GM21576 (cell line): ENCODE measurements around the gene TGFBR3L.
"Not testable (repeated sequence)": the region's sequence is repeated elsewhere in the genome, so short reads cannot be mapped to it uniquely, and the experiment has no call there.

Source experiments
- ATAC-seq: cut with Tn5 transposase; IDR thresholded peaks from one replicate; pipeline ENCODE4 v1.9.1; 2021; ENCODE audit warnings: mild to moderate bottlenecking, moderate library complexity; ENCODE audit not compliant: unreplicated experiment

TGFBR3L gene

DNA sequence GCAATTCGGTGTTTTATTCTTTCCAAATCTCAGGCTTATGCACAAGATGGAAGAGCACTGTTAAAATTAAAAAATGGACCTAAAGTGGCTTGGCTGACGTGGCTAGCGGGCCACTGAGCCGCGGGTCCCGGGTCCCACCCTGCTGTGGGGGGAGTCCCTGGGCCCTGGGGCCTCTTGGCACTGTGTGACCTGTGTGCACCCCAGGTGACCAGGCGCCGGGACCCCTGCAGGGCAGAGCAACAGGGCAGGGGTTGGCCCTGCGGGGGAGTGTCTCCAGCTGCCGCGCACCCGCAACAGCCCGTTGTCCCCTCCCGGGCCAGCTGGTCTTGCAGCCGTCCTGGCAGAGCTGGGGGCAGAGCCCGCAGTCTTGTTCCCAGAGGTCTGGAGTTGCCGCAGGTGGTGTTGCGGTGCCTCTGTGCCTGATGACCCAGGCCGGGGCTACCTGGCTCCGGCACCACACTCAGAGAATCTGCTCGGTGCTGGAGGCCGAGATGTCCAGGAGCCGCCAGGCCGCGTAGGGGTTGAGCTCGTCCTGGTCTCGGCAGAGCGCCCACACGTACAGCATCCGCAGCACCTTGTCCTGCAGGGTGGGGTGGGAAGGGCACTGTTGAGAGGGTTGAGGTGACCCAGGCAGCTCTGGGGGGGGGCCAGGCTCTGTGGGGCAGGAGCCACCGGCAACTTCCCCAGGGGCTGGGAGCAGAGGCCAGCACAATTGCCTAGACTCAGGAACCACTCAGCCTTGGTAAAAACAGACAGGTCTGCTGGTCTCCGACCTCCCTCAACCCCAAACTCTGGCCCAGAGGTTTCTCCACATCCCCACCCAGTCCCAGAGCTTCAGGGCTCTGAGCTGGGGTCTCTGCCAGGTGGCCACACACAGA lies 12.3 kb downstream of the TGFBR3L start:
- ATAC-seq: no peak

DNA sequence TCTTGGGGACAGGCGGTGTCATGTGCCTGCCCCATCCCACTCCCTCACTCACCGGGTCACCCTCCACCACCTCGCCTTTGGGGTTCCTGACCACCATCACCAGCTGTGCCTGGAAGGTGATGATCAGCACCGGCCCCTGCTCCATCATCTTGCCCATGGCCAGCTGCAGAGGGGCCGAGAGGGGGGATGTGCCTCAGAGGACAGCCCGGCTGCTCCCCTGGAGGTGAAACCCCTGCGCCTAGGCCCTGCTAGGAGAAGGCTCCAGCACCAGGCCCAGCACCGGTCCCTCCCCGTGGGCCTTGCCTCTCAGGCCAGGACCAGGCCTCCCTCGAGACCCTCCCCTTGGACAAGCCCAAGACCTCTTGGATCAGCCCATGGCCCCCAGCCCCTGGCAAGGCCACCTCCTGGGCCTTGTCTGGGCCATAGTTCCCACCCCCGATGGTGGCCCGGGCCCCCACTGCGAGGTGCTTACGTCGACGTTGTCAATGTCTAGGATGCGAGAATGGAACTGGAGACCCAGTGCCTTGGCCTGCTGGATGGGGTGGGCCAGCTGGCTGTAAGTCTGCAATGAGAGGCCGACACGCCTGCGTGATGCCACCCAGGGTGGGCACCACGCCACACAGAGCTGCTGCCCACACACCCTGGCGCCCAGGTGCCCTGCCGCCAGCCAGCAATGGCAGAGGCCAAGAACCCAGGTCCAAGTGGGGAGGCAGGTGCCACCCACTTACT lies 13.1 kb downstream of the TGFBR3L start:
- ATAC-seq: no peak

DNA sequence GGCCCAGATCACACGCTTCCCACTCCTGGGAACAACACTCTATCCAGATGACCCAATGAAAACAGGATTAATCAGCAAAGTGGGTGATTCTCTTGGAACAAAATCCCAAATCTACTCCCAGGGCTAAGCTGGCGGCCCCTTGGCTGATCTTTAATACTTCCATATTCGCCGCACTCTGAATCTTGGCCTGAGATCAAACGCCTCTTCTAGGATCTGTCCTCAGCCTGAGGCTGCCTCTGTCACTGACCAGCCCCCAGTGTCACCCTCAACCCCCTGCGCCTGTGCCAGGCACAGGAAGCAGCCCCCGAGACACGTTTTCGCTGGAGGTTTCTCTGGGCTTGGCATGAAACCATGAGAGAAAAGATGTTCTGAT lies 13.7 kb downstream of the TGFBR3L start:
- ATAC-seq: no peak

DNA sequence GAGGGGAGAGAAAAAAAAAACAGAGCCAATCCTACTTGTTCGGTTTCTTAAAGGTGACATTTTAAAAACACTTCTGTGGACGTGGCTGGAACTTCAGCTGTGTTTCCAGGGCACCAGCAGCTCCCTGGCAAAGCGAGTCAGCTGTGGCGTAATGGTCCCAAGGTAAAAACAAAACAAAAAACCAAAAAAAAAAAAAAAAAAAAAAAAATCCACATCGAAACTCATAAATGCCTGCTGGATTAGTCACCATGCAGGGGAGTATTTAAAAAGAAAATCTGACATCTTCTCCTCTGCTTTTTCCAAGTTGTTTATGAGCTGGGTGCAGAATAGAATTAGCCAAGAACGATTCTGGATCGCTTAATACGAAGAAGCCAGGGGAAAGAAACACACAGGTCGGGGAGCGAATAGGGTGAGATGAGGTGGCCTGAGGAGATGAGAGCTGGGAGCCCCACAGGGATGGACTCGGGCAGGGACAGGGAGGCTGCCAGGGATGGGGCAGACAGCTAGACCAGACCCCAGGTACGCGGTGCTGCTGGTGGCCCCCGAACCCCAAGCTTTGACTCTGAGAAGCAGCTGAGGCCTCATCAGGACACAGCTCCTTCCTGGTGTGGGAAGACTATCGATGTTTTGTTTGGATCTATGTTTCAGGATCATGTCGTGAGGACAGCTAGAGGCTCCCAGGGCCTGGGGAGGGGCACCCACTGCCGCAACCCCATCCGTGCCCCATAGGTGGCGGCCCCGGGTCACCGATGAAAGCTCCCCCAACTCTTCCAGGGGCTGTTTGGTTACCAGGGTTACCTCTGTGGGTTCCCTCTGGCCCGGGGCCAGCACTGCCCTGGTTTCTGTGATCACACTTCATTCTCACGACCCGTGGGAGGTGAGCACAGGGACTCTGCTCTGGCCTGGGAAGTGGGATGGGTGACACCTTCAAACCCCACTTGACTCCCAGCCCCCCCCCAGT lies 14.4 kb downstream of the TGFBR3L start:
- no peak for ATAC-seq

DNA sequence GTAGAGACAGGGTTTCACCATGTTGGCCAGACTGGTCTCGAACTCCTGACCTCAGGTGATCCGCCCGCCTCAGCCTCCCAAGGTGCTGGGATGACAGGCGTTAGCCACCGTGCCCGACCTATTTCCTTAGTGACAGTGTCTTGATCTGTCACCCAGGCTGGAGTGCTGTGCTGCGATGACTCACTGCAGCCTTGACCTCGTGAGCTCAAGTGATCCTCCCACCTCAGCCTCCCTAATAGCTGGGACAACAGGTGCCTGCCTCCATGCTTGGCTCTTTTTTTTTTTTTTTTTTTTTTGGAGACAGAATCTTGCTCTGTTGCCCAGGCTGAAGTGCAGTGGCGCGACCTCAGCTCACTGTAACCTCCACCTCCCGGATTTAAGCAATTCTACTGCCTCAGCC lies 15.4 kb downstream of the TGFBR3L start:
- not testable (repeated sequence) for ATAC-seq

DNA sequence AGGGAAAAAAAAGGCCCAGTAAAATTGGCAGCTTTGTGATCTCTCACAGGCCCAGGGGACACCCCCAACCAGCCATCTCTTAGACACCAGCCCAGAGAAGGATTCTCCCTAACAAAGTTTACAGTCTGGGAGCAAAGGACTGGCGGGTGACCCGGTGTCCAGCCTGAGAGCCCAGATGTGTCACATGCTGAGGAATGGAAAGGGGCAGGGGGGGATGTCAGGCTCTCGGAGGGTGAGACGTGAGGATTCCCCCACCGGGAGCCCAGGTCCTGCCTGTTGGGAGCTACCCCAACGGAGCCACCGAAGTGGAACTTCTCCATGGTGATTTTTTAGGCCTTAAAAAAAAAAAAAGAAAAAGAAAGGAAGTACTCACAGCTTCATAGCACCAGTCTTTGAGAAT lies 16.1 kb downstream of the TGFBR3L start:
- ATAC-seq: no peak

DNA sequence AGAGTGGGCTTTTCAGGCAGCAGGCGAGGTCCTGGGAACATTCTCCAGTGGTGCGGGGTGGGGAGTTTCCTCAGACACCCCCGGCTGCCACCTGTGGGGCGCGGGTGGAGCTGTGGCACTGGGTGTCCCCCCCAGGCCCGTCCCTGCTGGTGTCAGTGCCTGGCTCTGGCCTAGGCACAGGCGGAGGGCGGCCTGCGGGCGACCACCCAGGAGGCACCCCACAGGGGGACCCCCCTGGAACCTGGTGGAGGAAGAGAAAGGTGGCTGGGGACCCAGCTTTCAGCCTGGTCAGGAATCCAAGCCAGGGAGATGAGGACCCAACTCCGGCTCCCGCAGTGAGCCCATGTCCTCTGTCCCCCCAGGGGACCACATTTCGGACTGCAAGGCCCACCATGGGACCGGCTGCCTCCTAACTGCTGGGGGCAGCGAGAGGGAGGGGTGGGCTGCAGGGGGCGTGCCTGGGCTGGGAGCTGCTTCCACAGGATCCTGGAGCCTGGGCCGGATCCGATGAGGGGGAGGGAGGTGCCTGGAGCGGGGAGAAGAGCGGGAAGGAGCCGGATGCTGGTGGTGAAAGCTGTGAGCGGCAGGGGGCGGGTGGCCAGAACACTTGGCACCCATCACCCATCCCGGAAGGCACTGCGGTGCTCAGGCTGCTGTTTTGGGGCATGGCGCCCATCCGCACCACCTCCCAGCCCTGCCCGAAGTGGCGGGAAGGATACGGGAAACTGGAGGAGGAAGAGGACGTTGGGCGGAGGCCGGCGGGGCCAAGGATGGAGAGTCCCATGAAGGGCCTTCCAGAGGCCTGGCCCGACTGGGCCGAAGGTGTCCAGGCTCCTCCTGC lies 16.8 kb downstream of the TGFBR3L start:
- ATAC-seq: no peak

DNA sequence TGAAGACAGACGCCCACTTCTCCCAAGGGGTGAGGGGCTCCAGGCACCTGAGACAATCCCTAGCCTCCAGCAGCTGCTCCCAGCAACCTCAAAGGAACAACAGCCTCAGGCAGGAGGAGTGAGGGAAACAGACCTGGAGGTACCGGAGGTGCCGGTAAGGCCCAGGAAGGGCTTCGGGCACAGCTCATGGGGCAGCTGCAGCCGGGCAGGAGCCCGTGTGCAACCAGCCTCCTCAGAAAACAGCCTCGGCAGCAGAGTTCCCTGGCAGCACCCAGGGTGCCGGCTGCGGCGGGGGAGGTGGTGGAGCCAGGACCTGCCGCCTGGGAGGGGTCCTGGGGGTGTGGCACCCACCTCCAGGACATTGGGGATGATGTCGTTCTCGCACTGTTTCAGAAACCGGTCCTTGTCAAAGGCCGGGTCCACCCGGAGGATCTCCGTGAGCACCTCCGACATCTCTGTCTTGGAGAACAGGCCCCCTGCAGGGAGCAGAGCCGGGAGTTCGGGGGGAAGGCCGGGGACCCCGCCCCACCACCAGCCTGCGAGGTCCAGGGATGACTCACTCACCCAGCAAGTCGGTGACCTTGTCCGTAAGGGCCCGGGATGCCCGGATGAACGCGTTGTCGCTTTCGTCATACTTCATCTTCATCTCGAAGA lies 17.8 kb downstream of the TGFBR3L start:
- ATAC-seq: no peak

DNA sequence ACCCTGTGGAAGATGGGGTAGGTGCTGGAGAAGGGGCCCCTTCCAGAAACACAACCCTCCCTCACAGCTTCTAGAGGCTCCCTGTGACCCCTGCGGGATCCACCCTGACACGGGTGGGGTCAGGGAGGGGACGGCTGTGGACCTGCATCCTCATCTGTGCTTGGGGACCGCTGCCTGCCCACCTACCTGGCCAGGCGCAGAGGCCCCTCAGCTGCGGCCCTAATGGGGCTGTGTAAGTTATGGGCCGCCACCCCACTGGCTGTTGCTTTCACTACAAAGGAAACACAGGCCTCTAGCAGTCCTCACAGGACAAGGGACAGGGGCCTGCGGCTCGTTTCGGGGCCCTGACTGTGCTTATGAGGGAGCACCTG lies 18.3 kb downstream of the TGFBR3L start:
- no peak for ATAC-seq

DNA sequence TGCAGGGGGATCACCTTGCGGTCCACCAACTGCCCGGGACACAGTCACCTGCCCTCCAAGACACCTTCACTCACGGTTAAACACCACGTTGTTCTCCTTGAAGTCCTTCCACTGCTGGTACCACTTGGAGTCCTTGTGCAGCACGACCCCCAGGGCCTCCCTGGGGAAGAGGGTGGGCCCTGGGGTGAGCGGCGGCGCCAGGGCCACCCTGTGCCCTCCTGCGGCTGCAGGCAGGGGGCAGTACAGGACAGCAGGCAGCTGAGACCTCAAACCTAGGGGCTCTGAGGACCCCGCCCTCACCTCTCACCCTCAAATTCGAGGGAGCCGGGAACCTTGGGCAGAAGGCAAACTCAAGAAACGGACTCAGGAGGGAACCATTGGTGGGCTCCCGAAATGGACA lies 18.8 kb downstream of the TGFBR3L start:
- no peak for ATAC-seq

DNA sequence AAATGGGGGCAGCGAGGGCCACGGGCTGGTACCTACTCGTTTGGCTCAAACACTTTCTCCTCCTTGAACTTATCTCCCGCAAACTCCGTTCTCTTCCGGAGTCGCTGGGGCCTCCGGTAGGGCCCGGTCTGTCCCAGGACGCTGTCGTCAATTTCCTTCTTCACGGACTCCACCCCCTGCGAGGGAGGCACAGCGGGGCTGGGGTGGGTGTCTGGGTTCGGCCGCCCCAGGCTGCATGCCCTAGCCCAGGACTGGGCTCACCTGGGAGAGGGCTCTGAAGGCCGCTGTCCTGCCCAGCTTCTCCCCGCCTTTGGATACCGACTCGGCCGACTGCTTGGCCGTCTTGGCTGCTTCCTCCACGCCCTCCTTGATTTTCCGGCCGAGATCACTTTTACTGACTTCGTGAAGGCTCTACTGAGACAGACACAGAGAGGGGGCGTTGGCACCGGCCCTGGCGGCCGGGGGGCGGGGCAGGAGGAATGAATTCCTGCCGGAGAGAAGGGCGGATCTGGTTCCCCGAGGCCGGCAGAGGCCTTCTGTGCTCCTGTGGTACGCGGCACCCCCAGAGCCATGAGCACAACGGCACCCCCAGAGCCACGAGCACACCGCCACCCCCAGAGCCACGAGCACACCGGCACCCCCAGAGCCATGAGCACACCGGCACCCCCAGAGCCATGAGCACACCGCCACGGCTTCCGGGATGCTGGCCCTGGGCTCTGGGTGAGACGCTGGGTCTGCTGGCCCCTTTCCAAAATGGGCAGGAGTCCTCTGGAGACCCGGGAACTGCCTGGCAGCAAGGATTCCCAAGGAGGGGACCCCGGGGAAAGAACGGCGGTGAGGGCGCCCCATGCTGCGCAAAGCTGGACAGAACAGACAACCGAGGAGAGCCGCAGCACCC lies 19.4 kb downstream of the TGFBR3L start:
- ATAC-seq: no peak

DNA sequence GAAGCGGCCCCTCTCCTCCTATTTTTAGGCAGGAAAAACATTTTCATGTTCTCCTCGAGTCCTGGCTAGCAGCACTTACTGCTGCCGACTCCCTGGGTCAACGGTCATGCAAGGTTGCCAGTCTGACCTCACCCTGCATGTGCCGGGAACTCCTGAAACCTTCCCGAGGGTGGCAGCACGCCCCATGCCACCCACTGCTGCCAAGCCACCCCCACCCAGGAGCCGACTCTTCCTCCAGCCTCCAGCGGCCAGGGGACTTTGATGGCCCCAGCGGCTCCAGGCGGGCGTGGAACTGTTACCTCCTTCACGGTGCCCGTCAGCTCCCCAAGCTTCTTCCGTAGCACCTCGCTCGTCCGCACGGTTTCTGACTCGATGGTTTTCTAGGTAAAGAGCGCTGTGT lies 20.1 kb downstream of the TGFBR3L start:
- ATAC-seq: no peak

DNA sequence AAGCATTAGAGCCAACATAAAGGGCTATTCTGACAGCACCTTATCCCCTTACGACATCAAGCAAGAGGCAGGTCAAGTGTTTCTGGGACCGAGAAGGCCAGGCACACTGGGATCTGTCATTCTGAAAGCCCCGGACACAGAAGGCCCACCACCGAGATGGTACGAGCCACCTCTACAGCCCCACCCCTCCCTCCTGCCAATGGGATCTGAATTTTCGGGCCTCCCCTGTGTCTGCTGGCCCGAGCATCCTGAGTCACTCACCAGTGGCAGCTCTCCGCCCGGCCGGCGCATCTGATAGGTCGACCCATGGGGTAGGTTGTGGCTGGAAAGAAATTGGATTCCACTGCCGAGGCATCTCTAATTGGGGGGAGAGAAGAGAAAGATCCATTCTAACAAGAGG lies 26.2 kb downstream of the TGFBR3L start:
- no peak for ATAC-seq

DNA sequence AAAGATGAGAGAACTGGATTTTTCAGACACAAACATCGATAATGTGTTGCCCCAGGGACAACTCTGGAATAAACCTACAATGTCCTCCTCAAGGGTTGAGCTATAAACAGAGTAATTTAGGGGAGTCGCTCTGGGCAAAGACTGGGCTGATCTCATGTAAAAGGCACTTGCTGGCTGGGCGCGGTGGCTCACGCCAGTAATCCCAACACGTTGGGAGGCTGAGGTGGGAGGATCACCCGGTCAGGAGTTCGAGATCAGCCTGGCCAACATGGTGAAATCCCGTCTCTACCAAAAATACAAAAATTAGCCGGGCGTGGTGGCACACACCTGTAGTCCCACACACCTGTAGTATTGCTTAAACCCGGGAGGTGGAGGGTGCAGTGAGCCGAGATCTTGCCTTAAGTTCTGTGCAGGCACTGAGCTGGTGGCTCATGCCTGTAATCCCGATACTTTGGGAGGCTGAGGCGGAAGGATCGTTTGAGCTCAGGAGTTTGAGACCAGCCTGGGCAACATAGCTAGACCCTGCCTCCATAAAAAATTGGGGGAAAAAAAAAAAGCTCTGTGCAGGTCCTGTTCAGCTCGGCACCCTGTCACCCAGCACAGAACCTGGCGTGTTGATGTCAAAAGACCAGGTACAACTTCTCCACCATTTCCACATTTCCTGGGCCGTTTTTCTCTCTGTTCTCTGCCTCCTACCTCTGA lies 27.4 kb downstream of the TGFBR3L start:
- no peak for ATAC-seq

DNA sequence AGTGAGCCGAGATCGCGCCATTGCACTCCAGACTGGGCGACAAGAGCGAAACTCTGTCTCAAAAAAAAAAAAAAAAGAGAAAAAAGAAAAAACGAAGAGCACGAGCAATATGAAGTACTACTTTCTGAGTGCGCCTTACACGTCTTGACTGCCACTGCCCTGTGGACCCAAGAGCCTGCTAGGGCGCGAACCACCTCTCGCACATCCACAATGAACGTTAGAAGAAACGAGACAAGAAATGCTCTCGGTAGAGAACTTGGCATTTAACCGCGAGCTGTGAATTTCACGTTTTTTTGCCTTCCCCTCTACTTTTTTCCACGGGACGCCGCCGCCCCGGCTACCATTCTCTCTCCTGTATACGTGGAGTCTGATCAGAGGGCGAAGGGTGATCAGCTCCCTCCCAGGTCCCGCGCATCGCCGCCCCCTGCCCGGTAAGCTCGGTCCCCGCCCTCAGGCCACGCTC lies 28.4 kb downstream of the TGFBR3L start:
- no peak for ATAC-seq

DNA sequence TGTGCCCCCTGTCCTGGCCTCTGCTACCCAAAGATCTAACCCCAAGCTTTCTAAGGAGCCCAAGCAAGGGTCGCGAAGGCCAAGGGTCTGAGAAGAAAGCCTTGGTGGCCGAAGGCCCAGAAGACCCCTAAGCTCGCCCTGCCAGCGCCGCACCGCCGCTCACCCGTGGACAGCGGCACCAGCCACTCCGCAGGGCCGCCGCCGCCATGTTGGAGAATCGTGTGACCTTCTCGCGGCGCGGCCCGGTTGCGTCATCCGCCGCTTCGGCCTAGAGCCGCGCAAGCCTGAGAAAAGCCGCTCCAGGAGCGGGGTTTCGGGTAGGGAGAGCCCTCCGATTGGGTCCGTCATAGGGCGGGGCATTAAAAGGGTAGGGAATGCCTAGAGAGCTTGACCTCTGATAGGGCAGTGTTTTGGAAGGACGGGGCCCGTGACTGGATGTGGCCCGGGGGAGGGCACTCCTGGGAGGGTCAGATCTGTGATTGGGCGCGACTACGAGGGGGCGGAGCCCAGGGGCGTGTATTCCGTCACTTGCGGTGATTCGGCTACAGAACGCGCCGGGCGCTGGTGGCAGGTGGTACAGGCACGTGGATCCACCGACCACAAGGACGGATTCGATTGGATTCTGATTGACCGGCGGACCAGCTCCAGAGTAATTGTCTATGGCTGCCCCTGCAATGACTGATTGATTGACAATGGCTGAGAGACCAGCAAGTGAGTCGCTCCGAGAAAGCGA lies 29.0 kb downstream of the TGFBR3L start, which contains the start of gene TIMM44:
Gene TIMM44, minus strand, starts transcription at position 223 of the 733 bp plus-strand sequence. Its CDS starts 15 bp downstream, at position 208.
- peak; percentile 87 for ATAC-seq

DNA sequence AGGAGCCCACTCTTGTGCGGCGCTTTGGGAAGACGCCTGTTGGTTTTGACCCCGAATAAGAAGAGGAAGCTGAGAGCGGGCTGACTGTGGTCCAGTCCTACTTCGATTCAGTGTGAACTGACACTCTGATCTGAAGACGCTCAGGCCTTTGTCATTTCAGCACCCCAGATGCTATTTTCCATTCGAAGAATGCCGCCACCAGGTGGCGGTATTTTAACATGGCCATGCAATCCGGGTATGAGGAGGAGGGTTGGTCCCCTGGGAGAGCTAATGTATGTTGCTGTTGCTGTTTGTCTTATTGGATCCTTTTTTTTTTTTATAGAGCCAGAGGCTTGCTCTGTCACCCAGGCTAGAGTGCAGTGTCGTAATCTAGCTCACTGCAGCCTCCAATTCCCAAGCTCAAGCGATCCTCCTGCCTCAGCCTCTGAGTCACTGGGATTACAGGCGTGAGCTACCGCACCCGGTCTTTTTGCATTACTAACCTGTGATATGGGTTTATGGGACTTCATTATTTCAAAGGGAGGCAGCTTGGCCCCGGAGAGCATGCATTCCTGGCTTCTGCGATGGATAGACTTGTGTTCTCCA lies 29.6 kb downstream of the TGFBR3L start:
- ATAC-seq: peak; percentile 27
